SK-N-MC (cell line): ENCODE data around the gene TENT5C.

Source experiments
- EZH2 ChIP-seq: fragments of 200-600 bp; sonication (generic); IDR thresholded peaks from one replicate; pipeline ENCODE4 v1.6.1; 2017; ENCODE audit warnings: antibody characterized with exemption
- POLR2AphosphoS5 ChIP-seq: IDR thresholded peaks from 2 replicates; pipeline ENCODE4 v1.6.1; 2012; ENCODE audit warnings: mild to moderate bottlenecking, low read depth, low read length, borderline replicate concordance

DNA sequence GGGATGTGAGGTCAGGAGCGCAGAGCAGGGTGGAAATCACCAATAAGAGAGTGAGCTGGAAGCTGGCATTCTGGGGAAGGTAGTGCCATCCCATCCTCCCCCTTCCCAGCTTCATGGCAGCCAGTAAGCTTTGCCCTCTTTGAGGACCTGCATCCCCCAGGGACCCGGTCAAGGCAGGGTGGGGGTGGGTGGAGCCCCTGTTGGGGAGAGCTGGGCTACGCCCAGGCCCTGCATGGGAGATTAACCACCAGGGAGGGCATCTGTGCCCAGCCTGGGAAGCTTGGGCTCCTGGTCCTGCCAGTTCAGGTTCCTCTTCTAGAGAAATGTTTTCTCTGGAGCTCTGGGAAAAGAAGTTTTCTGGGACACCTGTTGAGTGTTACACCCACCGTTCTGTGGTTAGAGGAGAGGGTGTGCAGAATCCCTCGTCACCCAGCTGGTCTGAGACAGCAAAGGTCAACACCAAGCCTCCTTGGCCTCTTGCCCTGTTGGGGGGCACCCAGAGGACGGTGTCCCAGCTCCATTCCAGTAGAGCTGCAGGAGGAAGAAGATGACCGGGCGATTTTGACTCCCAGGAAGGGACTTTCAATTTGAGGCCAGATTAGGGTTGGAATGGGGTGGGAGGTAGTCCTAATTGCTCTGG, 30.1 kb upstream of the TENT5C start:
- TF ChIP-seq EZH2, result no peak
- no peak for TF ChIP-seq POLR2AphosphoS5
